A673 (cell line): ENCODE measurements around the gene OTOG. TPM values are rescaled to one million over a fixed set of nuclear protein-coding genes. Genes with fewer than 3 reads are reported as not detected.

Experiments used
- BruUV-seq: library from RNA; stranded (reverse); fragments of 400-500 nt; replicated peaks from 2 replicates; lab custom pipeline; 2021; lab: Mats Ljungman, UMichigan
- CTCF ChIA-PET: fragments of 300-600 bp; sonication (Branson Sonifier 250); formaldehyde crosslinking; loops from one replicate; lab custom pipeline; 2022; ENCODE audit warnings: antibody characterized with exemption; lab: Charles Lee
- POLR2A ChIA-PET: fragments of 300-600 bp; sonication (Branson Sonifier 250); formaldehyde crosslinking; loops from one replicate; lab custom pipeline; 2022; ENCODE audit warnings: antibody characterized with exemption; ENCODE audit not compliant: low non-redundant PET; lab: Charles Lee
- DNase-seq: peaks from one replicate; pipeline ENCODE4 v3.0.0-alpha.2; 2015; ENCODE audit warnings: low spot score
- H3K27ac ChIP-seq: fragments of 200-600 bp; sonication (generic); 2 replicates; pipeline ENCODE4 v1.5.1; 2016; ENCODE audit warnings: mixed run types, low read depth, mild to moderate bottlenecking, mixed read lengths, antibody characterized with exemption, low read length; ENCODE audit not compliant: poor library complexity, severe bottlenecking
- H3K27me3 ChIP-seq: fragments of 200-600 bp; sonication (generic); replicated peaks from 2 replicates; pipeline ENCODE4 v1.6.1; 2017; ENCODE audit warnings: mixed run types, low read depth, mild to moderate bottlenecking, mixed read lengths, antibody characterized with exemption, low read length; ENCODE audit not compliant: insufficient read depth, poor library complexity
- H3K36me3 ChIP-seq: fragments of 200-600 bp; sonication (generic); 2 replicates; pipeline ENCODE4 v1.6.1; 2016; ENCODE audit warnings: mixed run types, mild to moderate bottlenecking, mixed read lengths, antibody characterized with exemption, low read length; ENCODE audit not compliant: insufficient read depth, poor library complexity, severe bottlenecking
- H3K4me1 ChIP-seq: fragments of 200-600 bp; sonication (generic); 2 replicates; pipeline ENCODE4 v1.6.1; 2017; ENCODE audit warnings: mixed run types, mild to moderate bottlenecking, mixed read lengths, antibody characterized with exemption, low read length; ENCODE audit not compliant: insufficient read depth, poor library complexity, severe bottlenecking
- H3K4me3 ChIP-seq: fragments of 200-600 bp; sonication (generic); 2 replicates; pipeline ENCODE4 v1.5.1; 2016; ENCODE audit warnings: low read depth, mixed run types, mild to moderate bottlenecking, mixed read lengths, low read length; ENCODE audit not compliant: poor library complexity, severe bottlenecking
- H3K9me3 ChIP-seq: fragments of 200-600 bp; sonication (generic); 2 replicates; pipeline ENCODE4 v1.6.1; 2016; ENCODE audit warnings: mixed run types, low read depth, mild to moderate bottlenecking, mixed read lengths, antibody characterized with exemption, low read length; ENCODE audit not compliant: poor library complexity, severe bottlenecking
- EZH2 ChIP-seq: fragments of 200-600 bp; sonication (generic); IDR thresholded peaks from 2 replicates; pipeline ENCODE4 v1.6.1; 2017; ENCODE audit warnings: borderline replicate concordance, low read depth, mild to moderate bottlenecking, mixed read lengths, antibody characterized with exemption, low read length; ENCODE audit not compliant: poor library complexity, severe bottlenecking
- intact Hi-C: fragments of 100-400 bp; cut with micrococcal nuclease; formaldehyde crosslinking; loops from one replicate; pipeline ENCODE4 v1.10.0; 2022; ENCODE audit not compliant: unreplicated experiment
- total RNA-seq: library from RNA; stranded (reverse); gene quantifications from 2 replicates; pipeline ENCODE4 v1.2.3, GENCODE V29; 2021
- TF ChIP-seq, protein P1 (sequence below): fragments of 300-800, 200-600 bp; sonication (generic); conservative IDR thresholded peaks from 2 replicates; pipeline ENCODE4 v1.5.1; 2017; ENCODE audit warnings: low read depth, mild to moderate bottlenecking, antibody characterized with exemption, low read length, moderate library complexity, mixed read lengths

OTOG gene
- total RNA-seq, 1 experiment from 2014 or later = not detected

DNA sequence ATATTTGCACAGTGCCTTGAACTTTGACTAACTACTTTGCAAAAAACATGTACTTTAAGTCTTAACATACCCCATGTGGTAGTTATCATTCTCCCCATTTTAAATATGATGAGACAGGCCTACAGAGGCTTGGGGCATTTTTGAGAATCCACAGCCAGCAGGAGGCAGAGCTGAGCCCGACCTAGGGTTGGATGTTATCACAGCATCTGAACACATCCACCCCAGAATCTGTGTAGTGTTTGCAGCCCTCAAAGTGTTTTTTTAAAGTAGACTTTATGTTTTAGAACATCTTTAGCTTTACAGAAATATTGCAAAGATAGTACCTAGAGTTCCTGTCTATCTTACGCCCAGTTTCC lies 17.6 kb downstream of the OTOG start:
- Histone ChIP-seq H3K36me3 (no peaks in the 10 kb centered on the region), H3K4me1 (no peaks in the 10 kb centered on the region), H3K27ac (no peak overlapping the region), H3K4me3 (no peak overlapping the region), H3K9me3 (no peaks in the 10 kb centered on the region), H3K27me3 (no peaks in the 10 kb centered on the region)
- intact Hi-C loops = no loop called here
- peak; percentile 6 for DNase-seq
- CTCF ChIA-PET = interaction anchor here (0.6 kb wide), 1 partner anchor 933 kb away, joined by 3 read pairs; no protein-coding TSS in a partner anchor
- no TSS peak for BruUV-seq
- POLR2A ChIA-PET = no interaction called here
- no peak for TF ChIP-seq EZH2
- TF ChIP-seq, protein P1, sequence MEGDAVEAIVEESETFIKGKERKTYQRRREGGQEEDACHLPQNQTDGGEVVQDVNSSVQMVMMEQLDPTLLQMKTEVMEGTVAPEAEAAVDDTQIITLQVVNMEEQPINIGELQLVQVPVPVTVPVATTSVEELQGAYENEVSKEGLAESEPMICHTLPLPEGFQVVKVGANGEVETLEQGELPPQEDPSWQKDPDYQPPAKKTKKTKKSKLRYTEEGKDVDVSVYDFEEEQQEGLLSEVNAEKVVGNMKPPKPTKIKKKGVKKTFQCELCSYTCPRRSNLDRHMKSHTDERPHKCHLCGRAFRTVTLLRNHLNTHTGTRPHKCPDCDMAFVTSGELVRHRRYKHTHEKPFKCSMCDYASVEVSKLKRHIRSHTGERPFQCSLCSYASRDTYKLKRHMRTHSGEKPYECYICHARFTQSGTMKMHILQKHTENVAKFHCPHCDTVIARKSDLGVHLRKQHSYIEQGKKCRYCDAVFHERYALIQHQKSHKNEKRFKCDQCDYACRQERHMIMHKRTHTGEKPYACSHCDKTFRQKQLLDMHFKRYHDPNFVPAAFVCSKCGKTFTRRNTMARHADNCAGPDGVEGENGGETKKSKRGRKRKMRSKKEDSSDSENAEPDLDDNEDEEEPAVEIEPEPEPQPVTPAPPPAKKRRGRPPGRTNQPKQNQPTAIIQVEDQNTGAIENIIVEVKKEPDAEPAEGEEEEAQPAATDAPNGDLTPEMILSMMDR = peak; percentile 40

DNA sequence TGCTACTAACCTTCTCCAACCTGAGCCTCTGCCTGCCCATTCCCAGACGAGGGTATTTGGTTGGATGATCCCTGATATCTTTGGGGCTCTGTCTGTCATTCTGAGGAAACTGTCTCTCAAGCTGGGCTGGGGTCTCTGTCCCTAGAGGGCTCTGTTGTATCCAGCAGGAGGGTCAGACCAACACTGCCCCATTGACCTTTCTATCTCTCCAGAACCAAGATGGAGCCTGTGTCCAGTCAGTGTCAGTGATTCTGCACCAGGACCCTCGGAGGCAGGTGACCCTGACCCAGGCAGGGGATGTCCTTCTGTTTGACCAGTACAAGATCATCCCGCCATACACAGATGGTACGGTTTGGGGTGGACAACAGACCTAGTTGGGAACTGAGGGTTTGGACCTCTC lies 21.9 kb downstream of the OTOG start:
- Histone ChIP-seq H3K9me3 (no peaks in the 10 kb centered on the region), H3K4me1 (no peaks in the 10 kb centered on the region), H3K4me3 (no peak overlapping the region), H3K27ac (no peak overlapping the region), H3K27me3 (no peaks in the 10 kb centered on the region), H3K36me3 (no peaks in the 10 kb centered on the region)
- TF ChIP-seq EZH2 = no peak
- TF ChIP-seq, protein P1 = no peak
- intact Hi-C loops = no loop called here
- no peak for DNase-seq
- BruUV-seq = no TSS peak
- ChIA-PET POLR2A (interaction anchor here (0.6 kb wide), 1 partner anchor 19 kb away, joined by 6 read pairs; no protein-coding TSS in a partner anchor), CTCF (no interaction called here)

DNA sequence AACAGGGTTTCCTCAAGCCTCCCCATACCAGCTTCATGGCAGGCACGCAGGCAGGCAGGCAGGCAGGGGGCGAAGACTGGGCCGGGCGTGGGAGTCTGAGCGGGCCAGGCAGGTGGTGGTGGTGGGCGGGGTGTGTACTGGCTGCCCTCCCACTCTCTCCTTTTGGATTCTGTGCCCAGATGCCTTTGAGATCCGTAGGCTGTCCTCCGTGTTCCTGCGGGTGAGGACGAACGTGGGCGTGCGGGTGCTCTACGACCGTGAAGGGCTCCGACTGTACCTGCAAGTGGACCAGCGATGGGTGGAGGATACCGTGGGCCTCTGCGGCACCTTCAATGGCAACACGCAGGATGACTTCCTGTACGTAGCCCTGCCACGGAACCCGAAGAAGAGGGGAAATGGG lies 23.0 kb downstream of the OTOG start:
- TF ChIP-seq, protein P1 = no peak
- TF ChIP-seq EZH2 = no peak
- no peak for DNase-seq
- Histone ChIP-seq H3K4me3 (no peak overlapping the region), H3K36me3 (no peaks in the 10 kb centered on the region), H3K4me1 (no peaks in the 10 kb centered on the region), H3K9me3 (no peaks in the 10 kb centered on the region), H3K27ac (no peak overlapping the region), H3K27me3 (no peaks in the 10 kb centered on the region)
- CTCF ChIA-PET = no interaction called here
- intact Hi-C loops = no loop called here
- no TSS peak for BruUV-seq
- POLR2A ChIA-PET = no interaction called here
